Right cardiac atrium (tissue), 5 donors: ENCODE results near the gene AAK1. TPM values are rescaled to one million over a fixed set of nuclear protein-coding genes. Genes with fewer than 3 reads are reported as not detected.
"Not testable (repeated sequence)": the region's sequence is repeated elsewhere in the genome, so short reads cannot be mapped to it uniquely, and the experiment has no call there.

Source experiments
- ATAC-seq, 2 donors: fragments of 200-7000 bp; cut with Tn5 transposase; one replicate each; pipeline versions ENCODE4 v1.8.0 to v1.9.1; 2020; ENCODE audit warnings: moderate library complexity in 2 of 2, mild to moderate bottlenecking in 1 of 2
- DNase-seq, 3 donors: peaks; one replicate each; pipeline ENCODE4 v3.0.0-alpha.2; 2020
- H3K27ac ChIP-seq: one replicate; pipeline ENCODE4 v1.5.1; 2013; ENCODE audit warnings: mild to moderate bottlenecking, low read length, control low read depth, moderate library complexity
- H3K27me3 ChIP-seq: one replicate; pipeline ENCODE4 v1.6.1; 2013; ENCODE audit not compliant: control insufficient read depth, insufficient read depth
- H3K4me1 ChIP-seq: one replicate; pipeline ENCODE4 v1.6.1; 2013; ENCODE audit warnings: low read length; ENCODE audit not compliant: control insufficient read depth, insufficient read depth
- H3K4me3 ChIP-seq: one replicate; pipeline ENCODE4 v1.5.1; 2013; ENCODE audit warnings: low read length, control low read depth
- H3K9me3 ChIP-seq: one replicate; pipeline ENCODE4 v1.6.1; 2013; ENCODE audit warnings: low read length; ENCODE audit not compliant: control insufficient read depth
- WGBS: extraction: QIAGEN DNeasy Blood & Tissue Kit; methylation state at CpG from one replicate; pipeline ENCODE4 v1.1.7; 2013; 5-methylcytosine and 5-hydroxymethylcytosine counted together
- intact Hi-C, 4 donors: fragments of 100-400 bp; cut with DNase I; formaldehyde crosslinking; loops; one replicate each; pipeline versions ENCODE4 v1.11.0 to v1.14.0; 2022 to 2023
- polyA plus RNA-seq: library from polyadenylated mRNA; stranded (reverse); fragments of 200-250 nt; gene quantifications from one replicate; pipeline ENCODE4 v1.2.3, GENCODE V29; 2013
- total RNA-seq, 4 donors: library from RNA; stranded (reverse); fragmentation: NEBNext Ultra II Directional; extraction: Animal tissue kit (Norgen Biotek cat#: 25700); gene quantifications; one replicate each; pipeline ENCODE4 v1.2.1, GENCODE V29; 2021
- donor health status: healthy with polysubstance abuse.
- donor health status: DM: no; HTN: yes; CAD: no.
- donor health status: DM: no; HTN: no; CAD: no.
- donor health status: DM: no; HTN: yes; CAD: no; lungs with severe emphysema.
- donor health status: DM: yes; HTN: yes; CAD: no.

AAK1 gene
- total and polyA plus RNA-seq, 5 donors = 13.8 to 57.5 (median 51.2) TPM

GRCh38 chr2:69428981-69429380 lies 214.6 kb downstream of the AAK1 start:
- WGBS = 86% methylated on average over 2 of the region's 2 CpGs
- intact Hi-C loops = no loop called here
- H3K27ac ChIP-seq = no peak overlapping the region

GRCh38 chr2:69424419-69424818 lies 219.1 kb downstream of the AAK1 start:
- DNase-seq = no peak
- Histone ChIP-seq H3K4me3 (no peak overlapping the region), H3K27me3 (no peaks in the 10 kb centered on the region), H3K4me1 (no peaks in the 10 kb centered on the region), H3K9me3 (no peaks in the 10 kb centered on the region), H3K27ac (no peak overlapping the region)
- WGBS = 94% methylated on average over 2 of the region's 2 CpGs
- no peak for ATAC-seq
- intact Hi-C loops = no loop called here

More at GRCh38 chr2:69428981-69429380, 214.6 kb downstream of the AAK1 start:
- H3K4me3 ChIP-seq = no peak overlapping the region
- no peaks in the 10 kb centered on the region for H3K27me3 ChIP-seq
- H3K4me1 ChIP-seq = no peaks in the 10 kb centered on the region
- no peak for ATAC-seq
- DNase-seq = no peak
- H3K9me3 ChIP-seq = no peaks in the 10 kb centered on the region

GRCh38 chr2:69422198-69422597 lies 221.3 kb downstream of the AAK1 start:
- no peak for ATAC-seq
- Histone ChIP-seq H3K9me3 (no peaks in the 10 kb centered on the region), H3K4me1 (no peaks in the 10 kb centered on the region), H3K27ac (no peak overlapping the region), H3K4me3 (no peak overlapping the region), H3K27me3 (no peaks in the 10 kb centered on the region)
- DNase-seq = no peak
- intact Hi-C loops = no loop called here

GRCh38 chr2:69419111-69419510 lies 224.4 kb downstream of the AAK1 start:
- H3K4me3 ChIP-seq, ATAC-seq, DNase-seq, intact Hi-C loops, H3K27ac ChIP-seq, H3K9me3 ChIP-seq, H3K4me1 ChIP-seq, H3K27me3 ChIP-seq: not testable (repeated sequence)
- WGBS = 81% methylated on average over 7 of the region's 7 CpGs

- Histone ChIP-seq H3K9me3 (no peaks in the 10 kb centered on the region), H3K27ac (no peak overlapping the region), H3K4me3 (no peak overlapping the region), H3K4me1 (no peaks in the 10 kb centered on the region), H3K27me3 (no peaks in the 10 kb centered on the region)
- intact Hi-C loops = no loop called here
- DNase-seq (no peak), ATAC-seq (no peak)
- 72% methylated on average over 1 of the region's 1 CpG for WGBS
Observed at GRCh38 chr2:69416147-69416546, 227.4 kb downstream of the AAK1 start.

Other genes with a start within 250 kb of the AAK1 start
- 10 to 100 TPM; 50.1 to 57.5 (median 52.4) TPM for gene NFU1, start 206.3 kb downstream of the AAK1 start, total RNA-seq
- gene NFU1, start 206.3 kb downstream of the AAK1 start, polyA plus RNA-seq = 62.5 TPM
- 10 to 100 TPM; 27.1 to 43.7 (median 33.9) TPM for gene ANXA4, start 98.4 kb upstream of the AAK1 start, total RNA-seq
- gene ANXA4, start 98.4 kb upstream of the AAK1 start, polyA plus RNA-seq = 15.4 TPM
- gene GMCL1, start 185.9 kb upstream of the AAK1 start, total RNA-seq = 1 to 10 TPM; 4.6 to 6.8 (median 6.4) TPM
- 2.5 TPM for gene GMCL1, start 185.9 kb upstream of the AAK1 start, polyA plus RNA-seq